Esophagus mucosa (tissue), 1 donor: ENCODE results near the gene ARHGAP35. TPM values are rescaled to one million over a fixed set of nuclear protein-coding genes. Genes with fewer than 3 reads are reported as not detected.
"Not testable (repeated sequence)": the region's sequence is repeated elsewhere in the genome, so short reads cannot be mapped to it uniquely, and the experiment has no call there.

Experiments
- ATAC-seq: fragments of 200-7000 bp; cut with Tn5 transposase; one replicate; pipeline ENCODE4 v1.9.1; 2020
- total RNA-seq: library from RNA; stranded (reverse); gene quantifications from one replicate; pipeline ENCODE4 v1.2.4, GENCODE V29; 2023
- donor health status: DM: yes; HTN: yes; CAD: no.

Gene ARHGAP35
- total RNA-seq, 1 donor from 2014 or later = 33.0 TPM

DNA sequence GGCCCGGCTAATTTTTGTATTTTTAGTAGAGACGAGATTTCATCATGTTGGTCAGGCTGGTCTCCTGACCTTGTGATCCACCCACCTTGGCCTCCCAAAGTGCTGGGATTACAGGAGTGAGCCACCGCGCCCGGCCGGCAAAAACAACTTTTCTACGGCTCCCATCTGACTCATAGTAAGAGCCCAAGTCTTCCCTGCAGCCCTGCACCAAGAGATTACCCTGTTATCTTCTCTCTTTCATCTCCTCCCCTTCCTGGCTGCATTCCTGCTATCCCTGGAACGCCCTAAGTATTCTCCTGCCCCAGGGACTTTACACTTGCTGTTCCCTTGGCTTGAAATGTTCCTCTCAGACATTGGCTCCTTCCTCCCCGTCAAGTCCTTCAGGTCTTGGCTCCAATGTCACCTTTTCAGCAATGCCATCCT, 16.7 kb upstream of the ARHGAP35 start:
- ATAC-seq = no peak

DNA sequence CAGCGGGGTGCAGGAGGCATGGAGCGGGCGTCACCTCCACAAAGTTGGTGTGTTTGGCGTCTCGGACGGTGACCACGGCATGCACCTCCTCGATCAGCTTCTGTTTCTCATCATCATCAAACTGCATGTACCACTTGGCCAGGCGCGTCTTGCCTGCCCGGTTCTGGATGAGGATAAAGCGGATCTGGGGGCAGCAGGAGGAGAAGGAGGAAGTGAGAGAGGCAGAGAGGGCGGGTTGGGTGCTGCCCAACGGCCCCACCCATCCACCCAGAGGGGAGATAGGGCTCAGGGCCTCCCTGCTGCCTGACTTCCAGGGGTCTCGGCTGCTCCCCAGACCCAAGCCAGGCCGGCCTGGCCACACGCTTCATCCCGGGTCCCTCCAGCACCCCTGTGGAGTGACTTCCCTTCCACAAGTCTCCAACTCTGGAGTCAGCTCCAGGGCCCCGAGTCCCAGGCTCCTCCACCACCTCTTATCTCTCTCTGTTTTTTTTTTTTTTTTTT, 14.8 kb upstream of the ARHGAP35 start:
- no peak for ATAC-seq

- ATAC-seq = no peak
Measured at GRCh38 chr19:46847528-46847927, 13.3 kb upstream of the ARHGAP35 start.

GRCh38 chr19:46848389-46848788, 12.4 kb upstream of the ARHGAP35 start:
- ATAC-seq = no peak

GRCh38 chr19:46849610-46850009, 11.2 kb upstream of the ARHGAP35 start:
- no peak for ATAC-seq

DNA sequence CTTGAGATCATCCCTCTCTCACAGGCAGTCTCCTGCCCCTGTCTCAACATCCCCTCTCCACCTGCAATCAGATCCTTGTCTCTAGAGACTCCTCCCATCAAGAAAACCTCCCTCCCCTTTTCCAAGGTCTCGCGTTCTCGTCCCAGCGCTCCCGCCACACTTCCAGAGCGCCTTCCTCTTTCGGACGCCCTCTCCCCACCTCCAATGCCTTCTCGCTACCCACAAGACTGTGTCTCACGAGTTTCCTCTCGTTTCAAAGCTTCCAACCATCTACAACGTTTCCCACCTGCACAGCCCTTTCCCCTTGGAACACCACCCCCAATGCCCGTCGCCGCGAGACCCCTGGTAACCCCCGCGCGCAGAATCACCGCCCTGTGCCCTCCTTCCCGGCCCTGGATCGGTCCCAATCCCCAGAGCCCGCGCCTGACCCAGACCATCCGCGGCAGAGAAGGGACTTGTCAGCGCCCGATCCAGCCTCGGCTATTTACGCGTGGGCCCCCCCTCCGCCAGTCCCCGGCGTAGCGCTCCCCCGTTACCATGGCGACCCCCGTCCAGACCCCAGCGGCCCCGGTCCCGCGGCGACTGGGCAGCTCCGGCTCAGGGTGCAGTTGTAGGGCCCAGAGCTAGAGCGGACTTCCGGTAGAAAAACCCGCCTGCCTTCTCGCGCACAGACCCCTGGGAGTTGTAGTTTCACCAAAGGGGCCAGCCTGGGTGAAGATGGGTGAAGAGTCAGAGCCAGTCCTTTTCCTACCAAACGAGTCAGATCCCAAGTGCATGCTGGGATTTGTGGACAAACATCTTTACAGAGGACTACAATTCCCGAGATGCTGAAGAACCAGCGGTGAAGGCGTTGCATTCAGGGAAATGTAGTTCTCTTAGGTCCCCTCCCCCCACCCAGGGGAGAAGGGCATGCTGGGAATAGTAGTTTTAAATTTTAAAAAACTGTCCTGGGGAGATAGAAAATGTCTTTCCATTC, 10.3 kb upstream of the ARHGAP35 start, which contains the start of gene AP2S1:
TSS of gene AP2S1 (minus strand) at position 619 of the 976 bp plus-strand sequence. CDS start at position 539, 80 bp downstream.
- ATAC-seq = peak; percentile 92

- no peak for ATAC-seq
Measured at GRCh38 chr19:46852830-46853229, 8.0 kb upstream of the ARHGAP35 start.

- ATAC-seq = not testable (repeated sequence)
Measured at GRCh38 chr19:46854698-46855097, 6.1 kb upstream of the ARHGAP35 start.

DNA sequence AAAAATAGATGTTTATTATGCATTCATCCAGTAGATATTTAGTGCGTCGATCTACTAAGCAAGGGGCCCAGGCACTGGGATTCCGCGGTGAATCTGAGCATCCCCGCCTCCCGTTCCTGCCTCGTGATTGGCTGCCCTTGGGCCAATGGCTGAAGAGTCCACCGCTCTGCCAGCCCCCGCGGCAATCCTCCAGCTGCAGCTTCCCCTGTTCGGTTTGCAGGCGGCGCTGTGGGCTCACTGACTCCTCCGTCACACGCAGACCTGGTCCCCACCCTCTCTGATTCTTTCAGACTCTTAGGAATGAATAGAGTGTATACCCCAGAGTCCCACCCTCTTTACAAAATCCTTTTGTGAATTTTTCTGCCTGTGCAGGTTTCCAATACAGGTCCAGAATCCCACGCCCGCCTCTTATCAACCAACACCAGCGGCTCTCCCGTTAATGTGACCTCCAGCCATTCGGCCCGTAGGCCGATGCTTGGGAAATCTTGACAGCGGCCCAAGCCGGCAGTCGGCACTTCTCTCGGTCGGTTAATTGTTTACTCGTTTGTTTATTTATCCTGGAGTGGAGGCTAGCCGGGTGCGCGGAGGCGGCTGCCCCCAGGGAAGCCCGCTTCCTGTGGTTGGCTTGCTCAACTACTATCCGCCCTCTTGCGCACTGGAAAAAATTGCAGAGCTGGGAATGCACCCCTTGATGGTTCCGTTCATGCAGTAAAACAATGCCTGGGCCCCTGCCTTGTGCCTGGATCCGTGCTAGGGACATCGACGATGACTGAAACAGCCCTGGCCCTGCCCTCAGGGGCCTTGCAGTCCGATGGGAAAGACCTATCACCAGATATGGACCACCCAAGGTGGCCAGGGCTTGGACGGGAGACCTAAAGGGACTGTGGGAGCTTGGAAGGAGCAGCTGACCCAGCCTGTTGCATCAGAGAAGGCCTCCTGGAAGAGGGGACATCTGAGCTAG, 4.5 kb upstream of the ARHGAP35 start:
- ATAC-seq = peak; percentile 62

DNA sequence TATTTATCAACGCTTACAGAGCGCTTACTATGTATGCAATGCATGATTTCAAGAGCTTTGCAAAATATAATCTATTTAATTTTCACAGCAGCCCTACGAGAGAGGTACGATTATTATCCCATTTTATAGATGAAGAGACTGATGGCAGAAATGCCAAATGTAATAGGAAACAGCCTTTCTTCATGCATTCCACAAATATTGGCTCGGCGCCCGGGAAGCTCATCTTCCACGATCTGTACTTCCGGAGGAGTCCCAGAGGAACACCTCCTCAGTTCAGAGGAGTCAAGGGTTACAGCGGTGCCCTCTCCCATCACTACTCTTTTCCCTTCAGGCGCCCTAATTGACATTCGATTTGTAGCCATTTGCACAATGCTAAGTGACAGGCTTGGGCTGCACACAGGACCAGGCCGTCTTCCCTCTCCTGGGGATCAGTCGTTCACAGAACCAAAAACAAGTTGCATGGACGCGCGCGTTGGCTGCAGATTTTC, 1.1 kb upstream of the ARHGAP35 start:
- peak; percentile 0 for ATAC-seq

DNA sequence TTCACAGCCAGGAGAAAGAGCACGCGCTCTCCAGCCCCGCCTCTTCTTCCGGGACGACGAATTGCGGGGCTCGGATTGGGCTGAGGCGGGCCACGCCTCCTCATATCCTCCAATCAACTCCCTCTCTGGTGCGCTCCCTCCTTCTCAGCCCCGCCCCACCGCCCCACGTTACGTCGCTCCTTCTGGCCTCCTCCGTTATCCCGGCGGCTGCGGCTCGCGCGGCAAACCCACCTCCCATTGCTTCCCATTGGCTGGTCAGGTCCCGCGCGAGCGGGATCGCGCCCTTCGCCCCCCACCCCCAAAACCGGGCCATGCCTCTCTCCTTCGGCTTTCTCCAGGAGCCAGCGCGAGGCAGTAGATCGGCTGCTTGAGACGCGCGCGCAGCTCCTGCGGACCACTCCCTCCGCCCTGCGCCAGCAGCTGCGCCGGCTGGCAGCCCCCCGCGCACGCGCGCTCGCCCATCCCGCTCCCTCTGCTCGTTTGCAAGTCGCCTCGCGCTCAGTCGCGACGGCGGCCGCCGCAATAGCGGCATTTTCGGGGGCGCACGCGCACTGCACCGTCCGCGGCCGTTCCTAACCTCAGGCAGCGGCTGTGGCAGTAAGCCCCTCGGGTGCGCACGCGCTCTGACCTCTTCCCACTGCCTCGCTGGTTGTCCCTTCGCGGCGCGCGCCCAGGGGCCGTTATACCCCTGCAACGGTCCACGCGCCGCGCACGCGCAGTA, 512 bp upstream of the ARHGAP35 start:
- peak; percentile 93 for ATAC-seq

DNA sequence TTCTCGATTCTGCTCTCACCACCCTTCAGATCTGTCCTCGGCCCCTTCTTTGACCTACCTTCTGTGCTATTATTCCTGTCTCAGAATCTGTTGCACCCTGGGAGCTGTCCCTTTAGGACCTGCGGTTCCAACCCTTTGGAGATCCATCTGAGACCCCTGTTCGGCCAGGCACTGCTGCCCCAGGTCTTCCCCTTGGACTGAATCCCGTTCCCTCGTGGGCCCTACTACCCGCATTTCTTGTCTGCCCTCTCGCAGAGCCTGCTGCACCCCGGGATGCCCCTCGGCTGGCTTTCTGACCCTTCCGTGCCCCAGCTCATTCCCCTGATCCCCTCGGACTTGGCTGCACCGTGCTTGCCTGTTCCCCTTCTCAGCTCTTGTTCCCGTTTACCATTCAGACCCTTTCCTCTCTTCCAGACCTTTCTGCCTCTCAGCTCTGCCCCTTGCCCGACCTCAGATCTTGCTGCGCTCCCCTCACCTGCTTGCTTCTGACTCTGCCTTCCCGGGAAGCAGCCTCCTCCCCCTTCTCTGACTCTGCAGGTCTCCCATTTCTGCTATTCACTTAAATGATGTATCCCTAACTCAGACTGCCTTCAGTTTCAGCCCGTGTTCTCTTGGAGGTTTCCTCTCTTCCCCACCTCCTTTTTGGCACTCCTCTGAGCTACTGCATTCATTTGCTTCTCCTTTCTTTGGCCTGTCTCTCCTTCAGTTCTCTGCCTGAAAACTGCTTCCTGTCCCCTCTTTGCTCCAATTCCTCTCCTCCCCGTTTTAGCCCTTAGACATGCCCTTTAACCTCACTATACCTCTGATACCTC, 1.1 kb downstream of the ARHGAP35 start:
- ATAC-seq = no peak

GRCh38 chr19:46862503-46862834, 1.7 kb downstream of the ARHGAP35 start:
- no peak for ATAC-seq

DNA sequence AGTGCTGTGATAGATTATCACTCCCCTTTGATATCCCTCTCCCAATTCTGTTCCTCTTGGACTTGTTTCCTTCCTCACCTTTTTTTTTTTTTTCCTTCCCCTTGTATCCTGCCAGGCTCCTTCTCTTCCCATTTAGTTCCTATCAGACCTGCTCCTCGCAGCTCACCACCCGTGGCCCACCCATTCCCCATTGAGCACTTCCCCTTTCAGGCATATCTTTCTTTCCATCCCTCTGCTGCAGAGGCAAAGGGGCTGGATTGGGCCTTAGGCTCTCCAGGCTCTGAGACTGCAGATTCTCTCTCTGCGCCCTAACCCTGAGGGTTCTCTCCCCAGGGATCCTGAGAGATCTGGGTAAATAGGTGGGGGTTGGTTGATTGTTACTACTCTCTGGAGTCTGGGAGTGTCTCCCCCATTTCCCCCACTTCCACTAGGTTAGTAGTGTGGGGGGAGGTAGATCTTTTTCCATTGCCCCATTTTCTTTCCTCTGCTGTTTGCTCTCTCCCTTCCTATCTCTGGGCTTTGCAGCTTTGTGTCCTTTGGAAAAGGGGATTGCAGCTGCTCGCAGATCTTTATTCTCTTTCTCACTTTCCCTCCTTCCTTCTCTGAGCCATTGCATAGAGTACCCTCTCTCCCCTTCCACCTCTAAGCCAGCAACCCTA, 2.3 kb downstream of the ARHGAP35 start:
- no peak for ATAC-seq

GRCh38 chr19:46863818-46864629, 3.2 kb downstream of the ARHGAP35 start:
- ATAC-seq = no peak

GRCh38 chr19:46866407-46867136, 5.8 kb downstream of the ARHGAP35 start:
- no peak for ATAC-seq

DNA sequence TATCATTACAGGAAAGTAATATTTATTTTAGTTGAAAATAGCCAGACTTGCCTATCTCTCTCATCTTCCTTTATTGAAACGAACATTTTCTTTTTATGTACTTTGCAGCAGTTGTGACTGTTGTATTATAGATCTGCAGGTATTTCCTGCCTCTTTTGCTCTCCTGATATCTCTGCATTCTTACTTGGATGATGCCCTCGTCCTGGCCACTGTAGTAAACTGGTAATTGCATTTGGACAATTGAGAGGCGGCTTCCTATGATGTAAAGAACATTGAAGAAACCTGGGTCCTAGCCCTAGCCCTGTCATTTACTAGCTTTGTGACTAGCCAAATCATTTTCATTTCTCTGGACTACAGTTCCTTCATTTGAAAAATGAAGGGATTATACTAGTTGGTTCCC, 6.4 kb downstream of the ARHGAP35 start:
- ATAC-seq = no peak

DNA sequence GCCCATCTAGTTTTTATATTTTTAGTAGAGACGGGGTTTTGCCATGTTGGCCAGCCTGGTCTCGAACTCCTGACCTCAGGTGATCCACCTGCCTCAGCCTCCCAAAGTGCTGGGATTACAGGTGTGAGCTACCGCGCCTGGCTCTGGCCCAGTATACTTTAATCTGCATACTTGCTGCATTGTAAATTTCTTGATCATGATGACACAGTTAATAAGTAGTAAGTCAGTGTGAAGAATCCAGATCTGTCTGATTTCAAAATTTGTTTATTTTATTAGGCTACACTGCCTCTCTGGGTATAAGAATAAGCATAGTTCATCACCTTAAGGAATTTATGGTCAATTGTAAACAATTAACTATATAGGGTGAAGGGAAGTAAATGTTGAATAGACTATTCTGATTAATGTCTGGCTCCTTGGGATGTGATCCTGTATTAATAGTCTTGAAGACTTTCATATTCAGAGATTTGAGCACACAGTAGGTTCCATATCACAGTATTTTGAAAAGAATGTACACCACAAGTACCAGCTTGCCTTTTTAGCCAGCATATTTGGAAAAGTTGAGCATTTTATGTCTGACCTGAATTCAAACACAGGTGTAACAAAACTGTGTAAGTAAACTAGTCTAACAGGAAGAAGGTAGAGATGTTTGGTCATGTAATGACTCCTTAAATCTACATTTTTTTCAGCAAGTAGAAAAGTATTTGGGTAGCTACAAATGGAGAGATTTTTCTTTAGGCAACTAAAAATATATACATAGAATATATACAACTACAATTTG, 7.4 kb downstream of the ARHGAP35 start:
- peak; percentile 68 for ATAC-seq
